ENCODE data around the gene GALNTL6.
"Not testable (repeated sequence)": the region's sequence is repeated elsewhere in the genome, so short reads cannot be mapped to it uniquely, and the experiment has no call there.

GALNTL6 gene

GRCh38 chr4:172725581-172725980, 912.4 kb downstream of the GALNTL6 start:
- Histone ChIP-seq H3K4me3 (ENCODE audit: insufficient read depth, low read length, poor library complexity, severe bottlenecking) (no peak overlapping the region), H3K9me2 (replicated peaks; ENCODE audit: insufficient read depth, low read length) (no peaks in the 10 kb centered on the region), H2AFZ (ENCODE audit: low read depth, low read length, severe bottlenecking) (no peak overlapping the region), H3K9ac (ENCODE audit: low read length) (no peak overlapping the region), H3K9me3 (ENCODE audit: insufficient read depth, low read length) (no peaks in the 10 kb centered on the region), H3K4me2 (ENCODE audit: low read depth, low read length, poor library complexity, severe bottlenecking) (no peak overlapping the region), H4K20me1 (ENCODE audit: low read depth, low read length) (no peaks in the 10 kb centered on the region), H3K27ac (ENCODE audit: low read depth, low read length) (no peak overlapping the region), H3K36me3 (ENCODE audit: low read length) (no peaks in the 10 kb centered on the region), H3K27me3 (ENCODE audit: low read length) (no peaks in the 10 kb centered on the region), H3F3A (ENCODE audit: insufficient read depth) (no peaks in the 10 kb centered on the region), H3K79me2 (ENCODE audit: insufficient read depth, low read length) (no peaks in the 10 kb centered on the region)
- no peak for TF ChIP-seq CTCF (IDR thresholded peaks at IDR 0.05; ENCODE audit: insufficient read depth, low read length, poor library complexity, severe bottlenecking)

- Histone ChIP-seq H3F3A (ENCODE audit: insufficient read depth) (no peaks in the 10 kb centered on the region), H3K27me3 (ENCODE audit: low read length) (no peaks in the 10 kb centered on the region), H3K9me3 (ENCODE audit: insufficient read depth, low read length) (no peaks in the 10 kb centered on the region), H3K27ac (ENCODE audit: low read depth, low read length) (no peak overlapping the region), H3K4me2 (ENCODE audit: low read depth, low read length, poor library complexity, severe bottlenecking) (no peak overlapping the region), H4K20me1 (ENCODE audit: low read depth, low read length) (no peaks in the 10 kb centered on the region), H2AFZ (ENCODE audit: low read depth, low read length, severe bottlenecking) (no peak overlapping the region), H3K36me3 (ENCODE audit: low read length) (no peaks in the 10 kb centered on the region), H3K9me2 (replicated peaks; ENCODE audit: insufficient read depth, low read length) (no peaks in the 10 kb centered on the region), H3K9ac (ENCODE audit: low read length) (no peak overlapping the region), H3K4me3 (ENCODE audit: insufficient read depth, low read length, poor library complexity, severe bottlenecking) (no peak overlapping the region), H3K79me2 (ENCODE audit: insufficient read depth, low read length) (no peaks in the 10 kb centered on the region)
- no peak for TF ChIP-seq EZH2phosphoT487 (conservative IDR thresholded peaks at IDR 0.05; ENCODE audit: low read length)
- TF ChIP-seq CTCF (IDR thresholded peaks at IDR 0.05; ENCODE audit: insufficient read depth, low read length, poor library complexity, severe bottlenecking): no peak
These were observed 912.8 kb downstream of the GALNTL6 start for GRCh38 chr4:172726001-172726423.

- Histone ChIP-seq H3K4me2 (ENCODE audit: low read depth, low read length, poor library complexity, severe bottlenecking) (no peak overlapping the region), H3K9ac (ENCODE audit: low read length) (no peak overlapping the region), H3F3A (ENCODE audit: insufficient read depth) (no peaks in the 10 kb centered on the region), H3K9me3 (ENCODE audit: insufficient read depth, low read length) (no peaks in the 10 kb centered on the region), H3K36me3 (ENCODE audit: low read length) (no peaks in the 10 kb centered on the region), H3K79me2 (ENCODE audit: insufficient read depth, low read length) (no peaks in the 10 kb centered on the region), H3K27me3 (ENCODE audit: low read length) (no peaks in the 10 kb centered on the region), H4K20me1 (ENCODE audit: low read depth, low read length) (no peaks in the 10 kb centered on the region), H3K9me2 (replicated peaks; ENCODE audit: insufficient read depth, low read length) (no peaks in the 10 kb centered on the region), H2AFZ (ENCODE audit: low read depth, low read length, severe bottlenecking) (no peak overlapping the region), H3K27ac (ENCODE audit: low read depth, low read length) (no peak overlapping the region), H3K4me3 (ENCODE audit: insufficient read depth, low read length, poor library complexity, severe bottlenecking) (no peak overlapping the region)
- no peak for TF ChIP-seq EZH2phosphoT487 (conservative IDR thresholded peaks at IDR 0.05; ENCODE audit: low read length)
- no peak for TF ChIP-seq CTCF (IDR thresholded peaks at IDR 0.05; ENCODE audit: insufficient read depth, low read length, poor library complexity, severe bottlenecking)
These were observed 914.4 kb downstream of the GALNTL6 start for GRCh38 chr4:172727631-172728030.

- H3K9ac ChIP-seq (ENCODE audit: low read length); H3K27me3 ChIP-seq (ENCODE audit: low read length); H2AFZ ChIP-seq (ENCODE audit: low read depth, low read length, severe bottlenecking); H3K27ac ChIP-seq (ENCODE audit: low read depth, low read length); H3K4me2 ChIP-seq (ENCODE audit: low read depth, low read length, poor library complexity, severe bottlenecking); H3K36me3 ChIP-seq (ENCODE audit: low read length); H3K4me3 ChIP-seq (ENCODE audit: insufficient read depth, low read length, poor library complexity, severe bottlenecking); H3K9me2 ChIP-seq (replicated peaks; ENCODE audit: insufficient read depth, low read length); H3F3A ChIP-seq (ENCODE audit: insufficient read depth); H3K79me2 ChIP-seq (ENCODE audit: insufficient read depth, low read length); H4K20me1 ChIP-seq (ENCODE audit: low read depth, low read length); H3K9me3 ChIP-seq (ENCODE audit: insufficient read depth, low read length): not testable (repeated sequence)
These were observed 920.4 kb downstream of the GALNTL6 start for GRCh38 chr4:172733645-172734044.
